Activated CD4-positive, CD25-positive, alpha-beta regulatory T cell (primary cell): ENCODE measurements around the gene CHI3L1.
A peak's percentile ranks its signal among the peaks of the same experiment; 100 is the strongest.

ENCODE experiments used
- DNase-seq, 4 experiments: peaks; one replicate each; lab custom pipeline; 2025; lab: John Stamatoyannopoulos, UW

CHI3L1 gene

DNA sequence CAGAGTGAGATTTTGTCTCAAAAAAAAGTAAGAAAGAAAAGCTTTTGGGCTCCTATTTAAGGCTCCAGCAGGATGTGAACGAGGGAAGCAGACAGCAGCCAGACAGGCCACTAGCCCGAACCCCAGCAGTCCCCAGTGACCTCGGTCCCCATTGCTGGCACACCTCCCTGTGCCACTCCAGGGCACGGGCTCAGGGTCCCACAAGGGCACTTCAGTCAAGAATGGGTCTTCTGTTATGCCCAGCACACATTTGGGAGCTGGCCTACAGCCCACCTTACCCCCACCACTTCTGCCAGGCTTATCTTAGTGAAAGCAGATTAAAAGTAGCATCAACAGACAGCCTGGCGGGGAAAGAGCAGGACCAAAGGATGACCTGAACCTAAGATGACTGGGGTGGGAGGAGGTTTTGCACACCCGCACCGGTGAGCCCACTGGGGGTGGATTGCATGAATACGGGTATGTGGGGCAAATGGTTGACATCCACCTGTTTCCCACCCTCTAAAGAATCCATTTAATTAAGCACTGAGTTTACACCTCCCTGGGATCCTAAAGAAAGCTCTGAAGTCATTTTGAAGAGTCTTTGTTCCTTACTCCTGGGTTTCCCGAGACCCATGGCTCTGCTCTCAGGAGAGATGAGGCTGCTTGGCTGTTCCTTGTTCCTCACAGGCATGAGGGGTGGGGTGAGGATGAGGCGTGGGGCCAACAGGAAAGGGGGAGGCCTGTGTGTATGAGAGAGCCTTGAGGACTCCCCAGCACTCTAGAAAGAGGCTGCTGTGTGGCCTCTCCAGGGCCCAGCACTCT, 4.7 kb downstream of the CHI3L1 start:
- DNase-seq = no peak

GRCh38 chr1:203180611-203181330, 5.7 kb downstream of the CHI3L1 start:
- DNase-seq = no peak

DNA sequence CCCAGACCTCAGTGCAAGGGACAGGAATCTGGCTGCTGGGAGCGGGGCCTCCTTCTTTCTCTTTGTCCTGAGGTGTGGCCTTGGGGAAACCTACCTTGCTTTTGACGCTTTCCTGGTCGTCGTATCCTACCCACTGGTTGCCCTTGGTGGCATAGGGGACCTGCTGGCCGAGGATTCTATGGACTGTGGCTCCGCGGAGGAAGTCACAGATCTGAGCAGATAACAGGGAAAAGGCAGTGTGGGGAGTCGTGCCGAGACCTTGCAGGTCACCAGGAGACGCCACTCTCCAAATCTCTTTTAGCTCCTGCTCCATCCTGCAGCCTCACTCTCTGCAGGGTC, 6.9 kb downstream of the CHI3L1 start:
- DNase-seq = no peak

DNA sequence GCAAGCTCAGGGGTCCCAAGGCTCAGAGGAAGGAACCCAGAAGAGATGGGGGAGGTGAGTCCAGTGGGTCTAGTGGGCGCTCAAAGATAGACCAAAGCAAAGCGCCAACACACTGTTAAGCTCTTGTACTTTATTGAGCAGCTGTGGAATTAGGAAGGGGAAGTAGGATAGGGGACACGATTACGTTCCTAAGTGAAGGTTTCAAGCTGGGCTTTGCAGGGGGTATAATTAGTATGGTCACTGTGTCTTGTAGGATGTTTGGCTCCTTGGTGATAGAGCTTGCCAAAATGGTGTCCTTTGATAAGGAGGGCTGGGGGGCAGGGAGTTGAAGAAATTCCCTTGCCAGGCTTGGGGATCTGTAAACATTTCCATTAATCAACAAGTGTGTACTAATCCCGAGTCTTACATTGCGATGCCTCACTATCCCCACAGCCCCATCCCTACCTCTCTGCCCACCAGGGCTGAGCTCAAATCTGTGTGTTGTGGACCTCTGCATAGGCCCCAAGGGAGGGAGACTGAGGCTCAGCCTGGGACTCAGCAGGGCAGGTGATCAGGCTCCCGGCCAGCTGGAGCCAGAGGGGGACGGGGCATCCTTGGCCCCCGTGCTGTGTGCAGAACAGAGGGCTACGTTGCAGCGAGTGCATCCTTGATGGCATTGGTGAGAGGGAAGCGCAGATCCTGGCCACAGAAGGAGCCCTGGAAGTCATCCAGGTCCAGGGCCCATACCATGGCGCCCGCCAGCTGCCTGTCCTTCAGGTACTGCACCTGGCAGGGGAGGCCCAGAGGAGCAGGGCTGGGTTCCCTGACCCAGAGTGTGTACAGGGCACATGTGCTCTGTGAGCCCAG, 7.5 kb downstream of the CHI3L1 start:
- DNase-seq = no peak

- no peak for DNase-seq
These were observed 8.4 kb downstream of the CHI3L1 start for GRCh38 chr1:203178083-203178482.

DNA sequence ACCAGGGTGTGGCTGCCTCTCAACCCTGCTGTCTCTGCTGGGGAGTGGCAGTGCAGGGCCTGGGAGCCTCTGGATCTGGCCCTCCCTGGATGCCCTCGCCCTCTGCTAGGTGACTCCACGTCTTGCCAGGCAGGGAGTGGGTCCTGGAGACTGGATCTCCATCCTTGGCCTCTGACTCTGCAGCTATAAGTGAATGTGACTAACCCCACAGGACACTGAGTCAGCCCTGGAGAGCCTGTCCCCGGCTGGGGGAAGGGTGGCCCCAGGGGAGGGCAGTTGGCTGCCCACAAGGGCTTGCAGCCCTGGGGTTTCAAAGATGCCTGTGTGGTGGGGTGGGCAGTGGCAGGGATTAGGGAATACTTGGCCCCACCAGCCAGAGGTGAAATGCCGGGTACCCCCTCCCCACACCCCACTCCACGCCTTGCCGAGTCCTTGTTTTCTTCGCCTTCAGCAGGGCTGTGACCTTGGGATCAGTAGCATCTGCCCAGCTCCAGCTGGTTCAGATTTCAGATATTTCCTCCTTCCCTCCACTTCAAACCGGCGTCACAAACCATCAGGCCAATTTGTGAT, 8.9 kb downstream of the CHI3L1 start:
- DNase-seq = no peak

DNA sequence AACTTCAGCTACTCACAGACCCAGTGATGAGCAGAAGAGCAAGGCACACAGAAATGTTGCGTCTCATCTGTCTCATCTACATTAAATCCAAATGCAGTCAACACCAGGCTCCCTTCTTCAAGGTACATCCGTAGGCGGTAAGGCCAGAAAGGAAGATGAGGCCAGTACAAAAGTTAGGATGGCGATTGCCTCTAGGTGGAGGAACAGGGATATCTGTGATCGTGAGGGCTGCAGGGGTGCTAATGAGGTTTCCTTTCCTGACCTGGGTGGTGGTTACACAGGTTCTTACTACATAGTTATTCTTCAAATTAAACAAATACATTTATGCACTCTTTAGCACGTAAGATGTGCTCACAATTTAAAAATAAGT, 9.5 kb downstream of the CHI3L1 start:
- no peak for DNase-seq

- no peak for DNase-seq
These were observed 10.1 kb downstream of the CHI3L1 start for GRCh38 chr1:203176273-203177035.

DNA sequence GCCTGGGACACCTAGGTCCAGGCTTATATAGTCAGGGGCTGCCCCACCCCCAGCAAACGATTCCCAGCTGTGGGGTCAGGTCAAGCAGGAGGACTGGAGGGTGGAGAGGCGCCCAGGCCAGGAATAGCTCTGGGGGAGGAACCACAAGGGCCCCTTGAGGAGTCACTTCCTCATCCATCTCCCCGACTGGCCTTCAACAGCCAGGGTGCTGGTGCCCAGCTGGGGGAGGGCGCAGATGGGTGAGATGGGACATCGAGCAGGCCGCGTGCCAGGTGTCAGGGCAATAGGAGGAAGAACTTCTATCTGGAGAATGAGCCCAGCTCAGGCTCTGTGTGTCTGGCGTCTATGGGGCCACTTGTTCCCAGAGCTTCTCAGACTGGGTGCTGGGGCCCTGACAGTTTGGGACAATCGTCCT, 10.7 kb downstream of the CHI3L1 start:
- no peak for DNase-seq

DNA sequence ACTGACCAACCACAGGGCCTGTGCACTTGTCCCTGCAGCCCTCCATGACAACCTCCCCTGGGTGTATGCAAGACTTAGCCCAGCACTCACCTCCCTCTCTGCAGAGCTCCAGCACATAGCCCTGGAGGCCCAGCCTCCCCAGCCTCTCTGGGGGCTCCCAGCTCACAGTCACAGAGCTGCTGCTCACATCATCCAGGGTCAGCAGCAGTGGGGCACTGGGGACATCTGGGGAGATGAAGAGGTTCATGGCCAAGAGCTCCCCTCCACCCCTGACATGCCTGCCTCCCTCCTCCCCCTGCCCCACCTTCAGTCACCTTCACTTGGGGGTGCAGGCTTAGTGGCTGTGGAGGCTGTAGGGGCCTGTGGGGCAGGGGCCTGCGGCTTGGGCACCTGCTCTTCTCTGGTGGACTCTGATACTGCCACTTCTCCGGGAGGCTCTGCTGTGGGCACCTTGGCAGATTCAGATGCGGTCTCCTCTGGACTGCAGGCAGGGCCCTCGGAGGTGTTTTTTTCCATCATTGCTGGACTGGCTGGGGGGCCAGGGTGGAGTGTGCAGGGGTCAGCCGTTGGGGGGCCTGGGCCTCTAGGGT, 11.2 kb downstream of the CHI3L1 start, which contains the start of gene MYBPH:
Gene MYBPH, minus strand, starts transcription at position 590 of the 590 bp plus-strand sequence. Its CDS starts 71 bp downstream, at position 519.
- DNase-seq = no peak

DNA sequence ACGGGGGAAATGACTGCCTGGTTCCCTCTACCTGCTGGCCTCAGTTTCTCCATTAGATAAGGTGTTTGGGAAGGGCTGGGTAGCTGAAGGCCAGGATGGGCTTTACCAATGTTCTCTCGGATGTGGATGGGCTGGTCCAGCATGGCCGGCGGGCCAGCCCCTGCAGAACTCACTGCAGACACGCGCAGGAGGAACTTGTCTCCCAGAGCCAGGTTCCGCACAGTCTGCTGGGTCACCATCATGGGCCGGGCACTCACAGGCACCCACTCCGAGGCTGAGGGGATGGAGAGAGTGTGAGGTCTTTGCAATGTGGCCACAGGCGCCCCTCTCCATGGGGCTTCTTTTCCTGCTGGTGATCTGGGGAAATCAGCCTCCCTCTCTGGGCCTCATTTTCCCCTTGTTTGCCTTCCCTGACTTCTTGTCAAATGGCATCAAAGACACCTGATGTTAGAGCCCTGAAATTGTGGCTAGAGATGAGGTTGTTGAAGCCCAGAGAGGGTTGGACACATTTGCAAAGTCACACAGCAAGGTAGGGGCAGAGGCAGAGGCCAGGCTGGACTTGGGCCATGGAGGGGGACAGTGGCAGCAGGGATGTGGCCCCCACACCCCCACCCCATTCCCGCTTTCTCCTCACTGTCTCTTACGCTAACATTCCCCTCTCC, 12.0 kb downstream of the CHI3L1 start:
- DNase-seq = no peak

- DNase-seq = no peak
These were observed 12.9 kb downstream of the CHI3L1 start for GRCh38 chr1:203173566-203173965.

- DNase-seq = no peak
These were observed 13.4 kb downstream of the CHI3L1 start for GRCh38 chr1:203173011-203173555.

DNA sequence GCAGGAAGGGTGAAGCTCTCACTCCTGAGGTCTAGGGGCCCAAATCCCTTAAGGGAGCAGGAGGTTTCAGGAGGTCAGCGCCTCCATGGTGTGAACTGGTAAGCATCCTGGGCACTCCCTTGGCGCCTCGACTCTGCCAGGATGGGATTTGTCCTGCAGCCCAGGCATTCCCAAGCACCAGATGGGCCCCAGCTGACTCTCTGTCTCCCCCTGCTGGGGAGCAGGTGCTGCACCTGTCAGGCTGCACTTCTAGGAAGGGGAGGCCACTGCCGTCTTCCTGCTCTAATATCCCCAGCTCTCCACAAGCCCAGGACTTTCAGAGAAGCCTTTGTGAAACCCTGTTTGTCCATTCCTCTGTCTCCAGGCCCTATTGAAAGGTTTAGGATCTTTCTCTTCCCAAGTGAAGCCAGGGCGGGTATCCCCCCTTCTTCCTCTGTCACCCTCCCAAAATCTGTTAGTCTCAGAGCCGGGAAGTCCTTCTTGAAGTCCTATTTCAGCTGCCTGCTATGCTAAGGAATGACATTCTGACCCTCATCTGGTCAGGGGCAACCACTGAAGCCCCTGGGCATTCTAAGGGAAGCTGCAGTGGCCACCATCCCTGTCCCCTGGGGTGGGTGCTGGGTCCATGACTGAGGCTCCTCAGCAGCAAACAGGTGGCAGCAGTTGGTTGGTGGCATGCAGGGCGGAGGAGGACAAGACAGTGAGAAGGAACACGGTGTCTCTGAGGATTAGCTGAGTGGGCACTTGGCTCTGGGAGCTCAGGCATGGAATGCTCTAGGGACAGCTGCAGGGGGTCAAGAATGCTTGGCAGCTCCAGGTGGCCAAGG, 14.1 kb downstream of the CHI3L1 start:
- DNase-seq = peak in 2 of 4 experiments; percentile 5 to 10

GRCh38 chr1:203171341-203172183, 14.9 kb downstream of the CHI3L1 start:
- DNase-seq = no peak

DNA sequence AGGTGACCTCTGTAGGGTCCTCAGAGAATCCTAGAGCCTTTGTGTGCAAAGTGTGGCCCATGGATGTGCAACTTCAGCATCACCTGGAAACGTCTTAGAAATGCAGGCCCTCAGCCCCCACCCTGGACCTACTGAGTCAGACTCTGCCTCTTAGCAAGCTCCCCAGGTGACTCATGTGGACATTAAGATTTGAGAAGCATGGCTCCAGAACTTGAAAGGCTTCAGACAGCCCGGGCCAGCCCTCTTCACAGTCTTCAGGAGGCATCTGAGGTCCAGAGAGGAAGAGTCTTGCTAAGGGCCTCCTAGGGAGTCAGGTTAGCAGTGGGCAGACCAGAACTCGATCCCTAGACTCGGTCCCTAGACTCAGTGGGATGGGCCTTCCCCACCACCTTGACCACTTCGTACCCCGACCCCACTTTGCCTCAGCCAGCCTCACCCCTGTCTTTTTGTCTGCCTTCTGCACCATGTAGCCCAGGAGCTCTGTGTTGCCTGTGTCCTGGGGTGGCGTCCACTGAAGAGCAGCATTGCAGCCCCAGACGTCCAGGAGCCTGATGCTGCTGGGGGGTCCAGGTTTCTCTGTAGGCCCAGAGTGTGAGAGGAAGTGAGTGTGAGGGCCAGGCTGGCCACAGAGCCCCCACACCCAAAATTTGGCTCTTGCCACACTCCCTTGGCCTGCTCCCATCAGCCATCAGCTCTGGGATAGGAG, 15.7 kb downstream of the CHI3L1 start:
- no peak for DNase-seq

DNA sequence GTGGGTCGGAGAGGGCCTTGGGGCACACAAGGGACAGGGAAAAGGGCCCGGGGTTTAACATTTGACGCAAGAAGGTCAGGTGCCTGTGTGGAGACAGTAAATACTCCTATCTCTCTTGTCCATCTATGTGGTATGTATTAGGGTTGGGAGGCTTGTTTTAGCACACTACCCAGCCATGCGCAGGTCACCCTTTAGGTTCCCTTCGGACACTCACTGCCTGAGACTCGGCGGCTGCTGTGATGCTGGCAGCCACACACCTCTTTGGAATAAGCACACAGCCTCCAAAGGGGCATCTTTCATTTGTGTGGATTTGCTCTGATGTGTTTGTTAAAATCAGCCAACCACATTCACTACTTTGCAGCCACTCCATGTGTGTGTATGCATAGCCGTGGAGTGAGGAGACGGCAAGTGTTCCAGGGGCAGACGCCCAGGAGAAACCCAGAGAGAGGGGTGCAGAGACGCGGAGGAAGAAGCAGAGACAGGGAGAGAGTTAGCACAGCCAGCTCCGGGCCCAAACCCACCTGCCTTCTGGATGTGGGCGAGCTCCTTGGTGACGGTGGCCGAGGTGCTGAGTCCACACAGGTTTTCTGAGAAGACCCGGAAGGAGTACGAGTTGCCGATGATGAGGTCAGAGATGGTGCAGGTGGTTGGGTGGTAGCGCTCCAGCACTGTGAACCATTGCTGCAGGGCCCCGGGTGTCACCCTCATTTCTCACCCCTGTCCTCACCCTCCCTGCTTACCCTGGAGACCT, 16.6 kb downstream of the CHI3L1 start:
- no peak for DNase-seq
